ENCODE measurements around the gene ANGPTL5. TPM values are rescaled to one million over a fixed set of nuclear protein-coding genes. Genes with fewer than 3 reads are reported as not detected.

Gene ANGPTL5
- polyA plus RNA-seq, 2 donors = 0.02 to 0.04 TPM

DNA sequence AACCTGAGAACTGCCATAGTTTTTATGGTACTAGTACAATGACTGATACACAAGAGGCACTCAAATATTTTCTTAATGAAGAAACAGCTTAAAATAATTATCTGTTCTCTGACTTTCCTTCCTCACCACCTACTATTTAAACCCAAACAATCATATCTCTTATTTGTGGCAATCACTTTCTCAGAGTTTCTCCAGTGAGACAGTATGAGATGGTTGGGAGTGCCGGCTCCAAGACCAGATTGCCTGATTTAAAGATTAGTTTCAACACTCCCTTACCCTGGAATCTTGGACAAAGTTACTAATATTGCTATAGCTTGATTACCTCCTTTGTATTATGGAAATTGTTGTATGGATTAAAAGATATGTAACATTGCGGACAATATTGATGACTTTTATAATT, 7.2 kb downstream of the ANGPTL5 start:
- Histone ChIP-seq H3K27ac (ENCODE audit: low read depth in 2 of 2, low read length in 1 of 2) (no peak overlapping the region), H3K4me3 (ENCODE audit: low read depth in 1 of 2, low read length in 2 of 2) (no peak overlapping the region), H3K36me3 (ENCODE audit: control insufficient read depth in 2 of 2, insufficient read depth in 2 of 2, low read length in 1 of 2) (no peaks in the 10 kb centered on the region), H3K27me3 (ENCODE audit: control insufficient read depth in 1 of 2, insufficient read depth in 2 of 2, low read length in 2 of 2) (no peaks in the 10 kb centered on the region), H3K9me3 (ENCODE audit: control insufficient read depth in 2 of 2, insufficient read depth in 1 of 2, low read depth in 1 of 2, low read length in 1 of 2) (no peaks in the 10 kb centered on the region), H3K4me1 (ENCODE audit: control insufficient read depth in 2 of 2, insufficient read depth in 2 of 2, low read length in 1 of 2) (no peaks in the 10 kb centered on the region)
- 85 to 88% methylated on average over 2 of the region's 2 CpGs for WGBS, 2 donors

DNA sequence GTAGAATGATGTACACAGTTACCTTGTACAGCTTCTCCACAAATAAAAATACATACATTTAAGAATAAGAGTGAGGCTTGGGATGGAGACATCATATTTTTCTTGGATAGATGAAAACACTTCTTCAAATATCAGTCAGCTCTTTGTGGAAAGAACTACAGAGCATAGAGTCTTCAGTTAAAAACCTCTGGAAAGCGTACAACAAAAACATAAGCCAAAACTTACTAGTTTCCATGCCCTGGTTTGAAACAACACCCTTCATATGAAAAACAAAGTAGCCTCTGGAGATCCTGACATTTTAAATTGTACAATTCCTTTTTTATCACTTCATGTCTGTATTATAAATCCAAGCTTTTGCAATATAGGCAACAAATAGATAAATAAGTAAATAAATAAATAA, 8.5 kb downstream of the ANGPTL5 start:
- no peaks in the 10 kb centered on the region for H3K4me1 ChIP-seq (ENCODE audit: control insufficient read depth in 2 of 2, insufficient read depth in 2 of 2, low read length in 1 of 2)
- no peaks in the 10 kb centered on the region for H3K36me3 ChIP-seq (ENCODE audit: control insufficient read depth in 2 of 2, insufficient read depth in 2 of 2, low read length in 1 of 2)
- no peak overlapping the region for H3K27ac ChIP-seq (ENCODE audit: low read depth in 2 of 2, low read length in 1 of 2)
- no peaks in the 10 kb centered on the region for H3K9me3 ChIP-seq (ENCODE audit: control insufficient read depth in 2 of 2, insufficient read depth in 1 of 2, low read depth in 1 of 2, low read length in 1 of 2)
- WGBS, 2 donors = 72 to 85% methylated on average over 1 of the region's 1 CpG
- H3K27me3 ChIP-seq (ENCODE audit: control insufficient read depth in 1 of 2, insufficient read depth in 2 of 2, low read length in 2 of 2) = no peaks in the 10 kb centered on the region
- no peak overlapping the region for H3K4me3 ChIP-seq (ENCODE audit: low read depth in 1 of 2, low read length in 2 of 2)

- Histone ChIP-seq H3K4me3 (ENCODE audit: low read depth in 1 of 2, low read length in 2 of 2) (no peak overlapping the region), H3K27ac (ENCODE audit: low read depth in 2 of 2, low read length in 1 of 2) (no peak overlapping the region), H3K27me3 (ENCODE audit: control insufficient read depth in 1 of 2, insufficient read depth in 2 of 2, low read length in 2 of 2) (no peaks in the 10 kb centered on the region), H3K36me3 (ENCODE audit: control insufficient read depth in 2 of 2, insufficient read depth in 2 of 2, low read length in 1 of 2) (no peaks in the 10 kb centered on the region), H3K4me1 (ENCODE audit: control insufficient read depth in 2 of 2, insufficient read depth in 2 of 2, low read length in 1 of 2) (no peaks in the 10 kb centered on the region), H3K9me3 (ENCODE audit: control insufficient read depth in 2 of 2, insufficient read depth in 1 of 2, low read depth in 1 of 2, low read length in 1 of 2) (no peaks in the 10 kb centered on the region)
- WGBS, 2 donors = 59 to 66% methylated on average over 1 of the region's 1 CpG
These were observed 21.8 kb downstream of the ANGPTL5 start for GRCh38 chr11:101894505-101894904.

DNA sequence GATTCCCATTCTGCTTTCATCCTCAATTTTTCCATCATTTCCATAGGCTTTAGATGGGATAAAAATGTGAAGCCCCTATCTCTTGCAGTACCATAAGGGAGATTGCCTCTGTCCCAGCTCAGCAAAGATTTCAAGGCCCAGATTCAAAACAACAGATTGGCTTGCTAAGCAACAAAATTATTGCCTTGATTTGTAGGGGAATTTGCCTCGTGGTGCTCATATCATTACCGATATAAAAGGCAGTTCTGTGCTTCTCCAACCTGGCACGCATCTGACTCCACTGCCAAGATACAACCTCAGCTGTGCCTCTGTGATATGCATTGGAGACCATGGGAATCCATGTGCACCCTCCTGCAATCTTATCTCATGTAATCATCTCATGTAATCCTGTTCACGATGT, 26.6 kb downstream of the ANGPTL5 start:
- no peaks in the 10 kb centered on the region for H3K36me3 ChIP-seq (ENCODE audit: control insufficient read depth in 2 of 2, insufficient read depth in 2 of 2, low read length in 1 of 2)
- 81 to 87% methylated on average over 4 of the region's 4 CpGs for WGBS, 2 donors
- H3K4me1 ChIP-seq (ENCODE audit: control insufficient read depth in 2 of 2, insufficient read depth in 2 of 2, low read length in 1 of 2) = no peaks in the 10 kb centered on the region
- no peaks in the 10 kb centered on the region for H3K9me3 ChIP-seq (ENCODE audit: control insufficient read depth in 2 of 2, insufficient read depth in 1 of 2, low read depth in 1 of 2, low read length in 1 of 2)
- no peak overlapping the region for H3K27ac ChIP-seq (ENCODE audit: low read depth in 2 of 2, low read length in 1 of 2)
- no peak overlapping the region for H3K4me3 ChIP-seq (ENCODE audit: low read depth in 1 of 2, low read length in 2 of 2)
- no peaks in the 10 kb centered on the region for H3K27me3 ChIP-seq (ENCODE audit: control insufficient read depth in 1 of 2, insufficient read depth in 2 of 2, low read length in 2 of 2)

DNA sequence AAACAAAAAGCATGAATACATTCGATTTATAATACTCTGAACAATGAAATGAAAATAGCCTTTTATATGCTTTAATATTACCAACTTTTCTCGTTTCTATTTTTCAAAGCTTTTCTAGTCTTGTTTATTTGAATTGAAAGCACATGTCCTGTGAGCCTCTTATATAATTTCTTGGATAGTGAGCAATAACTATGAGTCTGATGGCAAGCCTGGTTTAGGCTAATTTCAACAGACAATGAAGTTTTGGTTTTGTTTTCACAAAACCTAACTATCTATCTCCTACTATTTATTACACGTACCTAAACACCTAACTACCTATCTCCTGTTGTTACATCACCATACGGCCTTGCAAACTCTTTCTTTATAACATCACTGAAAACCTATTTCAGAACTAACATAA, 30.7 kb downstream of the ANGPTL5 start:
- no peaks in the 10 kb centered on the region for H3K4me1 ChIP-seq (ENCODE audit: control insufficient read depth in 2 of 2, insufficient read depth in 2 of 2, low read length in 1 of 2)
- no peak overlapping the region for H3K4me3 ChIP-seq (ENCODE audit: low read depth in 1 of 2, low read length in 2 of 2)
- 70 to 80% methylated on average over 4 of the region's 4 CpGs for WGBS, 2 donors
- H3K9me3 ChIP-seq (ENCODE audit: control insufficient read depth in 2 of 2, insufficient read depth in 1 of 2, low read depth in 1 of 2, low read length in 1 of 2) = no peaks in the 10 kb centered on the region
- no peaks in the 10 kb centered on the region for H3K36me3 ChIP-seq (ENCODE audit: control insufficient read depth in 2 of 2, insufficient read depth in 2 of 2, low read length in 1 of 2)
- H3K27me3 ChIP-seq (ENCODE audit: control insufficient read depth in 1 of 2, insufficient read depth in 2 of 2, low read length in 2 of 2) = no peaks in the 10 kb centered on the region
- no peak overlapping the region for H3K27ac ChIP-seq (ENCODE audit: low read depth in 2 of 2, low read length in 1 of 2)

DNA sequence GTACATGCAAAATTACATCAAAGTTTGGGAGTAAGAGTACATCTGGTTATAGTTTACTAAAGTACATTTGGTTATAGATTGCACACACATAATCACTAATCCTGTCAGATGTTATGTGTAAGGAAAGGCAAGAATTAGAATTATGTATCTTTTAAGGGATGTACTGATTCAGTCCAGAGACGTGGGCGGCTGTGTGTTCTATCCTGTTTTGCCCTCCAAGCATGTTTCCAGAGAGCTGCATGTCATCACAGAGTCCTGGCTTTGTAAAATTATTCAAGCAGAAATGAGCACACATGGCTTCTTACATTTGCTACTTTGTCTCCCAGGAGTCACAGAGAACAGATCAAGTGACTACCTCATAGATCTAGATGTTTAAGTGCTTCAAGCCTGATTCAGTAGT, 34.7 kb downstream of the ANGPTL5 start:
- no peaks in the 10 kb centered on the region for H3K27me3 ChIP-seq (ENCODE audit: control insufficient read depth in 1 of 2, insufficient read depth in 2 of 2, low read length in 2 of 2)
- 50 to 56% methylated on average over 2 of the region's 2 CpGs for WGBS, 2 donors
- H3K9me3 ChIP-seq (ENCODE audit: control insufficient read depth in 2 of 2, insufficient read depth in 1 of 2, low read depth in 1 of 2, low read length in 1 of 2) = no peaks in the 10 kb centered on the region
- H3K4me3 ChIP-seq (ENCODE audit: low read depth in 1 of 2, low read length in 2 of 2) = no peak overlapping the region
- no peak overlapping the region for H3K27ac ChIP-seq (ENCODE audit: low read depth in 2 of 2, low read length in 1 of 2)
- no peaks in the 10 kb centered on the region for H3K4me1 ChIP-seq (ENCODE audit: control insufficient read depth in 2 of 2, insufficient read depth in 2 of 2, low read length in 1 of 2)
- no peaks in the 10 kb centered on the region for H3K36me3 ChIP-seq (ENCODE audit: control insufficient read depth in 2 of 2, insufficient read depth in 2 of 2, low read length in 1 of 2)

GRCh38 chr11:101880222-101880621, 36.1 kb downstream of the ANGPTL5 start:
- no peak overlapping the region for H3K27ac ChIP-seq (ENCODE audit: low read depth in 2 of 2, low read length in 1 of 2)
- no peaks in the 10 kb centered on the region for H3K4me1 ChIP-seq (ENCODE audit: control insufficient read depth in 2 of 2, insufficient read depth in 2 of 2, low read length in 1 of 2)
- H3K9me3 ChIP-seq (ENCODE audit: control insufficient read depth in 2 of 2, insufficient read depth in 1 of 2, low read depth in 1 of 2, low read length in 1 of 2) = no peaks in the 10 kb centered on the region
- H3K27me3 ChIP-seq (ENCODE audit: control insufficient read depth in 1 of 2, insufficient read depth in 2 of 2, low read length in 2 of 2) = no peaks in the 10 kb centered on the region
- H3K4me3 ChIP-seq (ENCODE audit: low read depth in 1 of 2, low read length in 2 of 2) = no peak overlapping the region
- WGBS, 2 donors = 73 to 82% methylated on average over 4 of the region's 4 CpGs
- H3K36me3 ChIP-seq (ENCODE audit: control insufficient read depth in 2 of 2, insufficient read depth in 2 of 2, low read length in 1 of 2) = no peaks in the 10 kb centered on the region

- Histone ChIP-seq H3K27me3 (ENCODE audit: control insufficient read depth in 1 of 2, insufficient read depth in 2 of 2, low read length in 2 of 2) (no peaks in the 10 kb centered on the region), H3K9me3 (ENCODE audit: control insufficient read depth in 2 of 2, insufficient read depth in 1 of 2, low read depth in 1 of 2, low read length in 1 of 2) (no peaks in the 10 kb centered on the region), H3K36me3 (ENCODE audit: control insufficient read depth in 2 of 2, insufficient read depth in 2 of 2, low read length in 1 of 2) (no peaks in the 10 kb centered on the region), H3K4me1 (ENCODE audit: control insufficient read depth in 2 of 2, insufficient read depth in 2 of 2, low read length in 1 of 2) (no peaks in the 10 kb centered on the region), H3K27ac (ENCODE audit: low read depth in 2 of 2, low read length in 1 of 2) (no peak overlapping the region), H3K4me3 (ENCODE audit: low read depth in 1 of 2, low read length in 2 of 2) (no peak overlapping the region)
- 77% methylated on average over 6 of the region's 6 CpGs for WGBS, 2 donors
These were observed 44.0 kb downstream of the ANGPTL5 start for GRCh38 chr11:101872171-101872882.

- 84 to 87% methylated on average over 6 of the region's 6 CpGs for WGBS, 2 donors
- H3K36me3 ChIP-seq (ENCODE audit: control insufficient read depth in 2 of 2, insufficient read depth in 2 of 2, low read length in 1 of 2) = no peaks in the 10 kb centered on the region
- H3K4me1 ChIP-seq (ENCODE audit: control insufficient read depth in 2 of 2, insufficient read depth in 2 of 2, low read length in 1 of 2) = no peaks in the 10 kb centered on the region
- H3K27me3 ChIP-seq (ENCODE audit: control insufficient read depth in 1 of 2, insufficient read depth in 2 of 2, low read length in 2 of 2) = no peaks in the 10 kb centered on the region
- no peaks in the 10 kb centered on the region for H3K9me3 ChIP-seq (ENCODE audit: control insufficient read depth in 2 of 2, insufficient read depth in 1 of 2, low read depth in 1 of 2, low read length in 1 of 2)
- no peak overlapping the region for H3K27ac ChIP-seq (ENCODE audit: low read depth in 2 of 2, low read length in 1 of 2)
- no peak overlapping the region for H3K4me3 ChIP-seq (ENCODE audit: low read depth in 1 of 2, low read length in 2 of 2)
These were observed 45.8 kb downstream of the ANGPTL5 start for GRCh38 chr11:101870510-101870909.

DNA sequence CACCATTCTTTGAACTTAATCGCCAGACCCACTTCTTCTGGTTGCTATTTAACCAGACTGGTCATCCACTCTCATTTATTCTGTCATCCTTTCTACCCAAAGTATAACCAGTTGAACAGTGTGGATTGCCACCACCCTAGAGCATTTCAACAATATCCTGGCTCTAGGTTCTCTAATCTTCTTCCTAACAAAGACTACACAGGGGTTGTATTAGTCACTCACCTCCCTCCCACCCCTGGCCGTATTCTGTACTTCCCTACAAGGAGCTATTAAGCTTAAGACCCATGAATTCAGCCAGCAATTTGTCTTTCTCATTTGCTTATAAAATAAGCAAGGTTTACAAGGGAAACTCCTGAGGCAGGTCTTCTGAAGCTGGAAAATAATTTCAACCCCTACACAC, 48.4 kb downstream of the ANGPTL5 start:
- no peaks in the 10 kb centered on the region for H3K27me3 ChIP-seq (ENCODE audit: control insufficient read depth in 1 of 2, insufficient read depth in 2 of 2, low read length in 2 of 2)
- 64 to 69% methylated on average over 2 of the region's 2 CpGs for WGBS, 2 donors
- H3K36me3 ChIP-seq (ENCODE audit: control insufficient read depth in 2 of 2, insufficient read depth in 2 of 2, low read length in 1 of 2) = no peaks in the 10 kb centered on the region
- H3K4me1 ChIP-seq (ENCODE audit: control insufficient read depth in 2 of 2, insufficient read depth in 2 of 2, low read length in 1 of 2) = no peaks in the 10 kb centered on the region
- no peaks in the 10 kb centered on the region for H3K9me3 ChIP-seq (ENCODE audit: control insufficient read depth in 2 of 2, insufficient read depth in 1 of 2, low read depth in 1 of 2, low read length in 1 of 2)
- no peak overlapping the region for H3K27ac ChIP-seq (ENCODE audit: low read depth in 2 of 2, low read length in 1 of 2)
- no peak overlapping the region for H3K4me3 ChIP-seq (ENCODE audit: low read depth in 1 of 2, low read length in 2 of 2)
